Measurements from ENCODE around the gene KDM1B.
"Not testable (repeated sequence)": the region's sequence is repeated elsewhere in the genome, so short reads cannot be mapped to it uniquely, and the experiment has no call there.

KDM1B gene

GRCh38 chr6:18155150-18155863 lies at the start of gene KDM1B:
Gene KDM1B, plus strand, starts transcription at chr6:18155422. Its CDS starts 4,474 bp downstream, at chr6:18159896.
- DNase-seq, result peak; percentile 99

- no peak for DNase-seq
Observed at GRCh38 chr6:18107061-18107460, 48.2 kb upstream of the KDM1B start.

- no peak for DNase-seq
Observed at GRCh38 chr6:18110162-18110561, 45.1 kb upstream of the KDM1B start.

- DNase-seq, result no peak
Observed at GRCh38 chr6:18115356-18115755, 39.9 kb upstream of the KDM1B start.

GRCh38 chr6:18117136-18117535 lies 38.1 kb upstream of the KDM1B start:
- DNase-seq, result no peak

- no peak for DNase-seq
Observed at GRCh38 chr6:18118330-18118729, 36.9 kb upstream of the KDM1B start.

GRCh38 chr6:18119236-18119635 lies 36.0 kb upstream of the KDM1B start:
- no peak for DNase-seq

GRCh38 chr6:18121580-18122127 lies 33.6 kb upstream of the KDM1B start:
- DNase-seq, result no peak

GRCh38 chr6:18122128-18123093 lies 32.8 kb upstream of the KDM1B start, which contains the start of gene NHLRC1:
Gene NHLRC1, minus strand, starts transcription at chr6:18122677. Its CDS starts 71 bp downstream, at chr6:18122606.
- DNase-seq, result peak; percentile 63

- no peak for DNase-seq
Observed at GRCh38 chr6:18126121-18126520, 29.1 kb upstream of the KDM1B start.

GRCh38 chr6:18132346-18132745 lies 22.9 kb upstream of the KDM1B start:
- DNase-seq, result no peak

GRCh38 chr6:18135171-18135570 lies 20.1 kb upstream of the KDM1B start:
- no peak for DNase-seq

- no peak for DNase-seq
Observed at GRCh38 chr6:18136260-18136659, 19.0 kb upstream of the KDM1B start.

GRCh38 chr6:18138906-18139305 lies 16.3 kb upstream of the KDM1B start:
- DNase-seq, result no peak

- no peak for DNase-seq
Observed at GRCh38 chr6:18139935-18140621, 15.1 kb upstream of the KDM1B start.

- no peak for DNase-seq
Observed at GRCh38 chr6:18141805-18142590, 13.2 kb upstream of the KDM1B start.

- DNase-seq, result no peak
Observed at GRCh38 chr6:18142591-18142861, 12.7 kb upstream of the KDM1B start.

- DNase-seq, result no peak
Observed at GRCh38 chr6:18147160-18147559, 8.1 kb upstream of the KDM1B start.

GRCh38 chr6:18147616-18148015 lies 7.6 kb upstream of the KDM1B start:
- DNase-seq, result no peak

- no peak for DNase-seq
Observed at GRCh38 chr6:18148304-18149025, 6.8 kb upstream of the KDM1B start.

- DNase-seq, result not testable (repeated sequence)
Observed at GRCh38 chr6:18151391-18151790, 3.8 kb upstream of the KDM1B start.

GRCh38 chr6:18151801-18152200 lies 3.4 kb upstream of the KDM1B start:
- no peak for DNase-seq

Data from activated effector memory CD4-positive, alpha-beta T cell treated with Interleukin-2 at 50 U/mL for 16 hours (primary cell).